Measurements from ENCODE around the gene RIPK4. TPM values are rescaled to one million over a fixed set of nuclear protein-coding genes. Genes with fewer than 3 reads are reported as not detected.

The RIPK4 gene
- total RNA-seq, 1 donor from 2014 or later, result 0.07 TPM

DNA sequence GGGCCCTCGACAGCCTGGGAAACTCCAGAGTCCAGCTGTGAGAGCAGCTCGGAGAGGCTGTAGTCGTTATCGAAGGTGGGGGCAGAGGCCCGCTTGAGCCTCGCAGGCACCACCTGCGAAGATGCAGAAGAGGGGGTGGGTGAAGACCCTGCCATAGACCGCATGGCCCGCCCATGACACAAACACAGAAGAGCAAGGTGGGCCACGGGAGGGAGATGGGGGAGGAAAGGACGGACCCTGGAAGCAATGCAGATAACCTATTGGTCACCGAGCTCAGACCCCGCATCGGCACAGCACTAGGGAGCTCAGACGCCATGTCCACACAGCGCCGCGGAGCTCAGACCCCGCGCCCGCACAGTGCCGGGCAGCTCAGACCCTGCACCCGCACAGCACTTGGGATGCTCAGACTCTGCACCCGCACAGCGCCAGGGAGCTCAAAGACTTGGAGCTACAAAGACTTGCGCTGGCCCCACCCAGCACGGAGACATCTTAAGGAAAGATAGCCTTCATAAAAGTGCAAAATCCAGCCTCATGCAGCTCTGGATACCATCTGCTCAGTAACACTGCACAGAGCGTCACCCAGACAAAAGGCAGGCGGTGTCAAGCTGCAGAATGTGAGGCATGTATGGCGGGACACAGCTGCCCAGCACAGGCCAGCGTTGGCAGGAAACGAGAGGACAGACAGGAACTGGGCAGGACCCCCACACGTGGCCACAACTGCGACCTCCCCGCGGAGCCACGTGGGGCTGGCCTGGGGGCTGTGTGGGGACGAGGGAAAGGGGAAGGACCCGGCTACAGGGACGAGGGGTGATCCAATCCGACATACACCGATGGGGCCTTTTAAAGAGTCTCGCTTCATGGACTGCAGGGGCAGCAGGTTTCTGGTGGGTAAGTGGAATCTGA is 22.6 kb downstream of the RIPK4 start:
- intact Hi-C loops (cut with micrococcal nuclease), result no loop called here
- CTCF ChIA-PET, result no interaction called here
- no peak overlapping the region for H3K27ac Mint-ChIP-seq
- H3K4me1 Mint-ChIP-seq, result no peaks in the 10 kb centered on the region
- no peak for DNase-seq
- H3K9me3 Mint-ChIP-seq, result no peaks in the 10 kb centered on the region
- ATAC-seq (ENCODE audit: low read depth), result no peak
- no peak overlapping the region for H3K4me3 Mint-ChIP-seq
- no peaks in the 10 kb centered on the region for H3K36me3 Mint-ChIP-seq (ENCODE audit: low read depth)
- H3K27me3 Mint-ChIP-seq, result no peaks in the 10 kb centered on the region
- TF ChIP-seq CTCF (IDR thresholded peaks at IDR 0.05), result no peak
- POLR2A ChIA-PET, result no interaction called here

DNA sequence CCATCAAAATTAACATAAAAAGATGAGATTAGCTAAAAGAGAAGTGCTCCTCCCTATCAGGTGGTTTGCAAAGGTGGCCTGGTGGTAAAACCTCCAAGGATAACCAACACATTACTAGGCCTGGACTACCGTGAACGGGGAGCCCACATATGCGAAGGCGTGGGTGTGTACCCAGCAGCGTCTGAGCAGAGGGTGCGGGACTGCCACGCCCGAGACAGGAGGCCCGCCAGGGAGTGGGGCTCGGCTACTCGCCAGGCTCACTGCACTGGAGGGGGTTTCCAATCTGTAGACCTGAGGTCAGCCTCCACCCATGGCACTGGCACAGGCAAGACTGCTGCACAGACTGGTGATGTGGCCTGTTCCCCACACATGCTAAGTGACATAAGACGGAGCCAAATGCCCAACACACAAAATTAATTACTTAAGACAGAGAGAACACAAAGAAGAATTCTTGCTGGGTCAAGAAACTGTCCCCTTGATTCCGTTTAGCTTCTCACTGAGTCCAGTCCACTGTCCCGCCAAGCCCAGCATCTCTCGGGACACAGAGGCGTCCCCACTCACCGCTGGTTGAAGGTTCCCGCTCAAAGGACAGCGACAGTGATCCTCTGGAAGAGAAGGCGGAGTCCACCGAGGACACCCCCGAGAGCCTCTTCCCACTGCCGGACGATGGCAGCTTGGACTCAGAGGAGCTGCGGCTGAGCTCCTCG is 23.4 kb downstream of the RIPK4 start:
- Mint-ChIP-seq H3K27me3 (no peaks in the 10 kb centered on the region), H3K4me1 (no peaks in the 10 kb centered on the region), H3K27ac (no peak overlapping the region), H3K36me3 (ENCODE audit: low read depth) (no peaks in the 10 kb centered on the region), H3K4me3 (no peak overlapping the region), H3K9me3 (no peaks in the 10 kb centered on the region)
- ChIA-PET CTCF (no interaction called here), POLR2A (no interaction called here)
- DNase-seq, result no peak
- no peak for ATAC-seq (ENCODE audit: low read depth)
- TF ChIP-seq CTCF (IDR thresholded peaks at IDR 0.05), result no peak
- intact Hi-C loops (cut with micrococcal nuclease), result no loop called here

DNA sequence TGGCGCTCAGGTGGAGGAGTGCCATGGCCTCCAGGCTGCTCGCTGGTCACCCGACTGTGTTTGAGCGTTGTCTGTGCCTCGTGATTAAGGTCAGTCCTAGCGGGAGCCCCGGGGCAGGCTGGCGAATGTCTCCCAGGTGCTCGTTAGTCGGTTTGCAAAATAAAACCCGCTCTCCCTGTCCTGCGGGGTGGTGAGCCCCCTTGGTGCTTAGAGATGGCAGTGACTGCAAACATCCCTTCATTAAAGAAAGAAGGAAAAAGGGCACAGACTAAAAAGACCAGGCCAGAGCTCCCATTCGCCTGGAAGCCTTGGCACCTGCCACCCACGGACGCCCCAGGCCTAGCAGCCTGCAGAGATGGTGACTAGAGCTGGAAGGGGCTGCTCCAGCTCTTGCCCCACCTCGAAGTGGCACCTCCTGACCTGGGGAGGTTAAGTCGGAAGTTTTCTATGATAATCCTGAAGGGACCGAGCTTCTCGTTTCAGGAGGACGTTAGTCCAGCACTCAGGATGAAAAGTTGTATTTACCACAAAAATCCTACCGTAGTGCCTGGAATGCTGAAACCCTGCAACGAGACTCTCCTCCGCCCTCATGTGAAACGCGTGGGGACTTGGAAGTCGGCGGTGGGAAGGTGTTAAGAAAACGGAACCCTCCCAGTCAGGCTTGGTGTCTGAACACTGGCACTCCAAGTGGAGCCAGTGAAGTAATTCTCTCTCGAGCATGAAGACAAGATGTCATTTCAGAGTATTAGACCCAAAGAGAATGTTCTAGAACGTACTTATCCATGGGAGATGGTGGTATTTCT is 24.6 kb downstream of the RIPK4 start:
- ChIA-PET POLR2A (no interaction called here), CTCF (no interaction called here)
- ATAC-seq (ENCODE audit: low read depth), result no peak
- H3K36me3 Mint-ChIP-seq (ENCODE audit: low read depth), result no peaks in the 10 kb centered on the region
- intact Hi-C loops (cut with micrococcal nuclease), result no loop called here
- no peak for TF ChIP-seq CTCF (IDR thresholded peaks at IDR 0.05)
- H3K9me3 Mint-ChIP-seq, result peaks cover 5% of the 10 kb centered on the region
- H3K27ac Mint-ChIP-seq, result no peak overlapping the region
- peaks cover 1% of the 10 kb centered on the region for H3K27me3 Mint-ChIP-seq
- DNase-seq, result no peak
- no peak overlapping the region for H3K4me3 Mint-ChIP-seq
- H3K4me1 Mint-ChIP-seq, result no peaks in the 10 kb centered on the region

DNA sequence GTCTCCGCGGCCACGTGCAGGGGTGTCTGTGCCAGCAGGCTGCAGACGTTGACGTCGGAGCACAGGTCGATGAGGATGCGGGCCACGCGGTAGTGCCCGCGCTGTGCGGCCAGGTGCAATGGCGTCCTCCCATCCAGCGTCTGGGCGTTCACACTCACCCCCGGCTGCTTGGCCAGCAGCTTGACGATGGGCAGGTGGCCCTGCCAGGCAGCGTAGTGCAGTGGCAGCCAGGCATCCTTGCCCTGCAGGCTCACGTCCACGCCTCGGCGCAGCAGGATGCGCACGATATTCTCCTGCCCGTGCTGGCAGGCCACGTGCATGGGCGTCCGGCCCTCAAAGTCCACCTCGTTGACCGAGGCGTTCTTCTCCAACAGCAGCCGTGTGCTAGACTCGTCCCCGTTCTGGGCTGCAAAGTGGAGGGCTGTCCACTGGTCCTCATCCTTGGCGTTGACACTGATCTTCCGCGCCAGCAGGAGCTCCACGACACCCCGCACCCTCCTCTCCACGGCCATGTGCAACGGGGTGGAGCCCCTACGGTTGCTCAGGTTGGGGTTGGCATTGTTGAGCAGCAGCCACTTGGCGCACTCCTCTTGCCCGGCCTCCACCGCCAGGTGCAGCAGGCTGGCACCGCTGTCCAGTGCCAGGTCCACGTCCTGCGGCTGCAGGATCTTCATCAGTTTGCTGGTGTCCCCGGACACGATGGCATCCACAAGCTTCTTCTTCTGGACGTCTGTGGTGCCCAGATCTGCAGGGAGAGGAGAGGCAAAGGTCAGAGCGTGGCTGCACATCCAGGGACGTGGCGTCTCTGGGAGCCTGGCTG is 25.4 kb downstream of the RIPK4 start:
- Mint-ChIP-seq H3K4me1 (no peaks in the 10 kb centered on the region), H3K27me3 (peaks cover 8% of the 10 kb centered on the region), H3K36me3 (ENCODE audit: low read depth) (no peaks in the 10 kb centered on the region), H3K4me3 (no peak overlapping the region), H3K27ac (no peak overlapping the region), H3K9me3 (peaks cover 5% of the 10 kb centered on the region)
- TF ChIP-seq CTCF (IDR thresholded peaks at IDR 0.05), result no peak
- ATAC-seq (ENCODE audit: low read depth), result no peak
- ChIA-PET CTCF (no interaction called here), POLR2A (no interaction called here)
- DNase-seq, result no peak
- intact Hi-C loops (cut with micrococcal nuclease), result no loop called here

Data from activated B cell treated with CpG ODN at 0.5 μM for 24 hours (primary cell).